ENCODE data around the gene STEAP1B.

STEAP1B gene

GRCh38 chr7:22413211-22413610 lies 86.8 kb downstream of the STEAP1B start:
- in situ Hi-C loops (cut with HindIII; ENCODE audit: low sequenced_read_pairs), result no loop called here
- TF ChIP-seq CTCF (IDR thresholded peaks at IDR 0.05; ENCODE audit: low read depth, low read length, missing control alignments), result no peak
- no peak for DNase-seq (ENCODE audit: low read depth)
- H3K4me3 ChIP-seq (ENCODE audit: low read depth, low read length), result no peak overlapping the region

- no peak for DNase-seq (ENCODE audit: low read depth)
- no peak overlapping the region for H3K4me3 ChIP-seq (ENCODE audit: low read depth, low read length)
- no peak for TF ChIP-seq CTCF (IDR thresholded peaks at IDR 0.05; ENCODE audit: low read depth, low read length, missing control alignments)
- in situ Hi-C loops (cut with HindIII; ENCODE audit: low sequenced_read_pairs), result no loop called here
These were observed 87.9 kb downstream of the STEAP1B start for GRCh38 chr7:22411977-22412693.

- in situ Hi-C loops (cut with HindIII; ENCODE audit: low sequenced_read_pairs), result no loop called here
- DNase-seq (ENCODE audit: low read depth), result no peak
- TF ChIP-seq CTCF (IDR thresholded peaks at IDR 0.05; ENCODE audit: low read depth, low read length, missing control alignments), result no peak
- H3K4me3 ChIP-seq (ENCODE audit: low read depth, low read length), result no peak overlapping the region
These were observed 93.3 kb downstream of the STEAP1B start for GRCh38 chr7:22406715-22407114.

- in situ Hi-C loops (cut with HindIII; ENCODE audit: low sequenced_read_pairs), result no loop called here
These were observed 95.5 kb downstream of the STEAP1B start for GRCh38 chr7:22404421-22405023.

GRCh38 chr7:22403344-22403743 lies 96.6 kb downstream of the STEAP1B start:
- no peak for DNase-seq (ENCODE audit: low read depth)
- in situ Hi-C loops (cut with HindIII; ENCODE audit: low sequenced_read_pairs), result no loop called here
- no peak for TF ChIP-seq CTCF (IDR thresholded peaks at IDR 0.05; ENCODE audit: low read depth, low read length, missing control alignments)

More at GRCh38 chr7:22404421-22405023, 95.5 kb downstream of the STEAP1B start:
- no peak overlapping the region for H3K4me3 ChIP-seq (ENCODE audit: low read depth, low read length)
- TF ChIP-seq CTCF (IDR thresholded peaks at IDR 0.05; ENCODE audit: low read depth, low read length, missing control alignments), result no peak
- DNase-seq (ENCODE audit: low read depth), result no peak

GRCh38 chr7:22402250-22402649 lies 97.7 kb downstream of the STEAP1B start:
- in situ Hi-C loops (cut with HindIII; ENCODE audit: low sequenced_read_pairs), result no loop called here
- DNase-seq (ENCODE audit: low read depth), result no peak
- TF ChIP-seq CTCF (IDR thresholded peaks at IDR 0.05; ENCODE audit: low read depth, low read length, missing control alignments), result no peak
- no peak overlapping the region for H3K4me3 ChIP-seq (ENCODE audit: low read depth, low read length)

More at GRCh38 chr7:22403344-22403743, 96.6 kb downstream of the STEAP1B start:
- H3K4me3 ChIP-seq (ENCODE audit: low read depth, low read length), result no peak overlapping the region
